Measurements from ENCODE around the gene TADA3. TPM values are rescaled to one million over a fixed set of nuclear protein-coding genes. Genes with fewer than 3 reads are reported as not detected.

The TADA3 gene
- total and polyA plus RNA-seq, 2 donors (not counting 3 experiments of a cell fraction or from before 2014, with no cell fraction given), result 27.8 to 31.0 TPM

DNA sequence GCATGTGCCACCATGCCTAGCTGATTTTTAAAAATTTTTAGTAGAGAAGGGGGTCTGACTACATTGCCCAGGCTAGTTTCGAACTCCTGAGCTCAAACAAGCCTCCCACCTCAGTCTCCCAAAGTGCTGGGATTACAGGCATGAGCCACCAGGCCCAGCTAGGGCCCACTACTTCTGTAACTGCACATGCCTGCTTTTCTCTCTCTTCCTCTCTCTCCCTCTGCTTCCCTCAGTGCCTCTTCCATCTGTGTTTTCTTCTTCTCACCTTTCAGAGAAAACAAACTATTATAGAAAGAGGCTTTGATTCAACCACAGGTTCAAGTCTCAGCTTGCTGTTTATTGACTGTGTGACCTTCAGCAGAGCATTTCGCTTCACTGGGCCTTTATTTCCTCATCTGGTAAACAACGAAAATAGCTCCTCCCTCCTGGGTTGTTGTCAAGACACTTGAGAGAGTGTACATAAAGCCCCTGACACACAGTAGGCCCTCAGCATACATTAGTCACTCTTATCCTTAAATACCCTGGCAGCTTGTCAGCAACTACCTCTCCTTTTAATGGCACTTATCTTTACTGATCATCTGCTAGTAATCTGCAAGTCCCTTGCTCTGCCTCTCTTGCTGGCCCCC is 10.2 kb downstream of the TADA3 start:
- H3K27me3 ChIP-seq (ENCODE audit: control insufficient read depth in 2 of 2, insufficient read depth in 2 of 2, low read length in 2 of 2), result no peaks in the 10 kb centered on the region
- H3K36me3 ChIP-seq (ENCODE audit: control insufficient read depth in 2 of 2, extremely low read depth in 1 of 2, insufficient read depth in 2 of 2, low read length in 2 of 2), result peaks cover 0 to 5% of the 10 kb centered on the region in 2 experiments
- H3K9me1 ChIP-seq (replicated peaks; ENCODE audit: control insufficient read depth, extremely low read depth, insufficient read depth, low read length), result no peaks in the 10 kb centered on the region
- H3K9me3 ChIP-seq (replicated peaks; ENCODE audit: control insufficient read depth, insufficient read depth, low read length), result no peaks in the 10 kb centered on the region
- H4K20me1 ChIP-seq (replicated peaks; ENCODE audit: control insufficient read depth, extremely low read depth, insufficient read depth, low read length), result no peaks in the 10 kb centered on the region
- no peaks in the 10 kb centered on the region for H3K4me1 ChIP-seq (ENCODE audit: control insufficient read depth, extremely low read depth, insufficient read depth, low read length)
- no peak overlapping the region for H3K4me2 ChIP-seq (ENCODE audit: insufficient read depth, low read length)
- CTCF ChIA-PET, result interaction anchor here (0.6 to 1.5 kb wide), 3 partner anchors 9 to 164 kb away, joined by 3 to 4 read pairs (median 3); partner anchors contain the start of gene TADA3
- BruUV-seq (replicated peaks), result no TSS peak
- intact Hi-C loops (cut with micrococcal nuclease), result no loop called here
- no peak overlapping the region for H3K27ac ChIP-seq (ENCODE audit: insufficient read depth, low read depth, low read length)
- FAIRE-seq (no peak), DNase-seq (ENCODE audit: low read depth, low spot score) (no peak)
- H2AFZ ChIP-seq (ENCODE audit: low read depth, low read length), result no peak overlapping the region
- no peak overlapping the region for H3K9ac ChIP-seq (replicated peaks; ENCODE audit: extremely low read depth, insufficient read depth, low read length)
- H3K4me3 ChIP-seq (replicated peaks in 1 of 3; ENCODE audit: insufficient read depth in 1 of 3, low read depth in 1 of 3, low read length in 3 of 3), result no peak overlapping the region
- TF ChIP-seq FOS (IDR thresholded peaks at IDR 0.05; ENCODE audit: borderline replicate concordance, insufficient read depth, low read length) (no peak), POLR2AphosphoS5 (IDR thresholded peaks at IDR 0.05; ENCODE audit: insufficient read depth, low read depth, low read length) (no peak), GATA2 (IDR thresholded peaks at IDR 0.05; ENCODE audit: insufficient read depth, insufficient read length, low read depth, low read length) (no peak), POLR2A (IDR thresholded peaks at IDR 0.05; ENCODE audit: low read depth, low read length) (no peak), CTCF (IDR thresholded peaks at IDR 0.05; ENCODE audit: extremely low read depth in 1 of 2, insufficient read depth in 1 of 2, low read depth in 1 of 2, low read length in 2 of 2) (no peak), JUN (IDR thresholded peaks at IDR 0.05; ENCODE audit: borderline replicate concordance, insufficient read depth, insufficient read length, low read depth) (no peak)
- dilution Hi-C loops (cut with MboI; ENCODE audit: extremely low pct_ligation_motif_present, low sequenced_read_pairs), result no loop called here
- no peaks in the 10 kb centered on the region for H3K79me2 ChIP-seq (ENCODE audit: control insufficient read depth, insufficient read depth, low read length)
- POLR2A ChIA-PET, result no interaction called here
